Erythroblast (primary cell): ENCODE results near the gene MC1R.
"Not testable (repeated sequence)": the region's sequence is repeated elsewhere in the genome, so short reads cannot be mapped to it uniquely, and the experiment has no call there.

Experiments used
- DNase-seq, 2 experiments: peaks; one replicate each; lab custom pipeline; 2025; lab: John Stamatoyannopoulos, UW
- GATA1 ChIP-seq: IDR thresholded peaks from 2 replicates; pipeline ENCODE4 v1.6.1; 2011; ENCODE audit warnings: low read depth, mild to moderate bottlenecking, control low read depth, low read length, moderate library complexity
- POLR2A ChIP-seq: IDR thresholded peaks from 2 replicates; pipeline ENCODE4 v1.6.1; 2011; ENCODE audit warnings: mild to moderate bottlenecking, low read length

Gene MC1R

GRCh38 chr16:89913408-89914387, 5.0 kb upstream of the MC1R start:
- TF ChIP-seq GATA1 (no peak), POLR2A (no peak)
- DNase-seq: no peak

- DNase-seq: not testable (repeated sequence)
Observed at GRCh38 chr16:89914642-89915285, 3.9 kb upstream of the MC1R start.

GRCh38 chr16:89915303-89916232, 3.1 kb upstream of the MC1R start:
- no peak for DNase-seq
- TF ChIP-seq POLR2A (no peak), GATA1 (no peak)

GRCh38 chr16:89917773-89918452, 749 bp upstream of the MC1R start:
- TF ChIP-seq POLR2A (no peak), GATA1 (no peak)
- DNase-seq: peak; percentile 58 to 71

GRCh38 chr16:89919535-89920406, 1.1 kb downstream of the MC1R start:
- no peak for TF ChIP-seq GATA1
- no peak for TF ChIP-seq POLR2A
- DNase-seq: no peak

- no peak for DNase-seq
- TF ChIP-seq POLR2A (no peak), GATA1 (no peak)
Observed at GRCh38 chr16:89920723-89921122, 2.1 kb downstream of the MC1R start.

- TF ChIP-seq POLR2A (no peak), GATA1 (no peak)
- no peak for DNase-seq
Observed at GRCh38 chr16:89921131-89921701, 2.6 kb downstream of the MC1R start.

- TF ChIP-seq POLR2A: no peak
- TF ChIP-seq GATA1: no peak
- peak in 1 of 2 experiments; percentile 44 for DNase-seq
Observed at GRCh38 chr16:89921702-89922476, 3.2 kb downstream of the MC1R start.

- DNase-seq: peak; percentile 34 to 49
- no peak for TF ChIP-seq GATA1
- no peak for TF ChIP-seq POLR2A
Observed at GRCh38 chr16:89922477-89922883, 3.8 kb downstream of the MC1R start.

- peak; percentile 70 to 83 for DNase-seq
- TF ChIP-seq GATA1 (no peak), POLR2A (no peak)
Observed at GRCh38 chr16:89922884-89923639, 4.4 kb downstream of the MC1R start, which contains the start of gene TUBB3. TUBB3 (plus strand) TSS chr16:89923342; CDS start chr16:89923402, 60 bp downstream.
